Cardiac muscle cell (in vitro differentiated cells and primary cell): ENCODE measurements around the gene CHAT. TPM values are rescaled to one million over a fixed set of nuclear protein-coding genes. Genes with fewer than 3 reads are reported as not detected.
A peak's percentile ranks its signal among the peaks of the same experiment; 100 is the strongest.

Experiments used
- DNase-seq, 2 donors: peaks; one replicate each; pipeline versions ENCODE4 v3.0.0 to v3.0.0-alpha.2; 2010 to 2017; ENCODE audit warnings: low read depth in 1 of 2, low spot score in 1 of 2
- H3K27ac ChIP-seq: fragments of 200-600 bp; sonication (generic); 2 replicates; pipeline ENCODE4 v1.5.1; 2016
- H3K27me3 ChIP-seq: fragments of 200-600 bp; sonication (generic); 2 replicates; pipeline ENCODE4 v1.6.0; 2016; ENCODE audit warnings: control low read depth
- H3K36me3 ChIP-seq: fragments of 200-600 bp; sonication (generic); 2 replicates; pipeline ENCODE4 v1.5.1; 2016; ENCODE audit warnings: control low read depth
- H3K4me1 ChIP-seq: fragments of 200-600 bp; sonication (generic); 2 replicates; pipeline ENCODE4 v1.8.1; 2017; ENCODE audit warnings: low read depth, mild to moderate bottlenecking, mixed run types
- H3K4me3 ChIP-seq: fragments of 200-600 bp; sonication (generic); 2 replicates; pipeline ENCODE4 v1.5.1; 2016; ENCODE audit warnings: mild to moderate bottlenecking
- H3K9me3 ChIP-seq: fragments of 200-600 bp; sonication (generic); 2 replicates; pipeline ENCODE4 v1.5.1; 2017; ENCODE audit warnings: low read depth, mild to moderate bottlenecking, control low read depth
- CTCF ChIP-seq: IDR thresholded peaks from 2 replicates; pipeline ENCODE4 v1.5.1; 2012; ENCODE audit warnings: low read depth, mild to moderate bottlenecking, low read length
- polyA plus RNA-seq: library from polyadenylated mRNA; unstranded; fragments of >200 nt; fragmentation: Nextera tagmentation; extraction: Ambion mirVana; gene quantifications from 2 replicates; pipeline ENCODE4 v1.2.1, GENCODE V29; 2016
- total RNA-seq: library from RNA; depleted of rRNA; stranded (reverse); fragments of >200 nt; gene quantifications from 2 replicates; pipeline ENCODE4 v1.2.3, GENCODE V29; 2016

The CHAT gene
- total and polyA plus RNA-seq, 2 experiments from 2014 or later, result not detected

GRCh38 chr10:49610114-49610457, 3.8 kb upstream of the CHAT start, which contains the start of gene SLC18A3:
SLC18A3 (plus strand) TSS chr10:49610310; CDS start chr10:49610741, 431 bp downstream.
- Histone ChIP-seq H3K27ac (no peak within 1 kb of the TSS), H3K36me3 (no peaks in the 10 kb centered on the region), H3K4me3 (peak within 1 kb of the TSS; percentile 29), H3K4me1 (peaks cover 6% of the 10 kb centered on the region), H3K27me3 (peaks cover 97% of the 10 kb centered on the region), H3K9me3 (no peaks in the 10 kb centered on the region)
- DNase-seq, result peak in 1 of 2 donors; percentile 35
- no peak for TF ChIP-seq CTCF

- no peak for TF ChIP-seq CTCF
- H3K9me3 ChIP-seq, result no peaks in the 10 kb centered on the region
- peak overlapping the region; percentile 29 for H3K4me3 ChIP-seq
- H3K36me3 ChIP-seq, result no peaks in the 10 kb centered on the region
- peak in 1 of 2 donors; percentile 12 for DNase-seq
- peaks cover 97% of the 10 kb centered on the region for H3K27me3 ChIP-seq
- H3K4me1 ChIP-seq, result peaks cover 6% of the 10 kb centered on the region
- no peak overlapping the region for H3K27ac ChIP-seq
Observed at GRCh38 chr10:49610458-49611165, 3.2 kb upstream of the CHAT start.

GRCh38 chr10:49611166-49611815, 2.5 kb upstream of the CHAT start:
- H3K27me3 ChIP-seq, result peaks cover 99% of the 10 kb centered on the region
- no peaks in the 10 kb centered on the region for H3K9me3 ChIP-seq
- H3K4me1 ChIP-seq, result peaks cover 6% of the 10 kb centered on the region
- H3K4me3 ChIP-seq, result no peak overlapping the region
- no peaks in the 10 kb centered on the region for H3K36me3 ChIP-seq
- no peak overlapping the region for H3K27ac ChIP-seq
- no peak for DNase-seq
- TF ChIP-seq CTCF, result no peak

GRCh38 chr10:49611816-49612512, 1.9 kb upstream of the CHAT start:
- Histone ChIP-seq H3K27ac (no peak overlapping the region), H3K9me3 (no peaks in the 10 kb centered on the region), H3K4me3 (no peak overlapping the region), H3K27me3 (peaks cover 100% of the 10 kb centered on the region), H3K36me3 (no peaks in the 10 kb centered on the region), H3K4me1 (peaks cover 6% of the 10 kb centered on the region)
- no peak for DNase-seq
- TF ChIP-seq CTCF, result no peak

GRCh38 chr10:49612513-49613164, 1.2 kb upstream of the CHAT start:
- no peak overlapping the region for H3K4me3 ChIP-seq
- H3K36me3 ChIP-seq, result no peaks in the 10 kb centered on the region
- peak in 1 of 2 donors; percentile 12 for DNase-seq
- no peaks in the 10 kb centered on the region for H3K9me3 ChIP-seq
- peaks cover 100% of the 10 kb centered on the region for H3K27me3 ChIP-seq
- TF ChIP-seq CTCF, result no peak
- H3K4me1 ChIP-seq, result peaks cover 6% of the 10 kb centered on the region
- H3K27ac ChIP-seq, result no peak overlapping the region
